DMS79 treated with DMSO at 0.1 percent for 48 hours (cell line): ENCODE data around the gene ZC3H13.

Experiments used
- DNase-seq: peaks from one replicate; lab custom pipeline; 2025; lab: John Stamatoyannopoulos, UW

Gene ZC3H13, protein sequence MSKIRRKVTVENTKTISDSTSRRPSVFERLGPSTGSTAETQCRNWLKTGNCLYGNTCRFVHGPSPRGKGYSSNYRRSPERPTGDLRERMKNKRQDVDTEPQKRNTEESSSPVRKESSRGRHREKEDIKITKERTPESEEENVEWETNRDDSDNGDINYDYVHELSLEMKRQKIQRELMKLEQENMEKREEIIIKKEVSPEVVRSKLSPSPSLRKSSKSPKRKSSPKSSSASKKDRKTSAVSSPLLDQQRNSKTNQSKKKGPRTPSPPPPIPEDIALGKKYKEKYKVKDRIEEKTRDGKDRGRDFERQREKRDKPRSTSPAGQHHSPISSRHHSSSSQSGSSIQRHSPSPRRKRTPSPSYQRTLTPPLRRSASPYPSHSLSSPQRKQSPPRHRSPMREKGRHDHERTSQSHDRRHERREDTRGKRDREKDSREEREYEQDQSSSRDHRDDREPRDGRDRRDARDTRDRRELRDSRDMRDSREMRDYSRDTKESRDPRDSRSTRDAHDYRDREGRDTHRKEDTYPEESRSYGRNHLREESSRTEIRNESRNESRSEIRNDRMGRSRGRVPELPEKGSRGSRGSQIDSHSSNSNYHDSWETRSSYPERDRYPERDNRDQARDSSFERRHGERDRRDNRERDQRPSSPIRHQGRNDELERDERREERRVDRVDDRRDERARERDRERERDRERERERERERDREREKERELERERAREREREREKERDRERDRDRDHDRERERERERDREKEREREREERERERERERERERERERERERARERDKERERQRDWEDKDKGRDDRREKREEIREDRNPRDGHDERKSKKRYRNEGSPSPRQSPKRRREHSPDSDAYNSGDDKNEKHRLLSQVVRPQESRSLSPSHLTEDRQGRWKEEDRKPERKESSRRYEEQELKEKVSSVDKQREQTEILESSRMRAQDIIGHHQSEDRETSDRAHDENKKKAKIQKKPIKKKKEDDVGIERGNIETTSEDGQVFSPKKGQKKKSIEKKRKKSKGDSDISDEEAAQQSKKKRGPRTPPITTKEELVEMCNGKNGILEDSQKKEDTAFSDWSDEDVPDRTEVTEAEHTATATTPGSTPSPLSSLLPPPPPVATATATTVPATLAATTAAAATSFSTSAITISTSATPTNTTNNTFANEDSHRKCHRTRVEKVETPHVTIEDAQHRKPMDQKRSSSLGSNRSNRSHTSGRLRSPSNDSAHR (N-terminal part only)

DNA sequence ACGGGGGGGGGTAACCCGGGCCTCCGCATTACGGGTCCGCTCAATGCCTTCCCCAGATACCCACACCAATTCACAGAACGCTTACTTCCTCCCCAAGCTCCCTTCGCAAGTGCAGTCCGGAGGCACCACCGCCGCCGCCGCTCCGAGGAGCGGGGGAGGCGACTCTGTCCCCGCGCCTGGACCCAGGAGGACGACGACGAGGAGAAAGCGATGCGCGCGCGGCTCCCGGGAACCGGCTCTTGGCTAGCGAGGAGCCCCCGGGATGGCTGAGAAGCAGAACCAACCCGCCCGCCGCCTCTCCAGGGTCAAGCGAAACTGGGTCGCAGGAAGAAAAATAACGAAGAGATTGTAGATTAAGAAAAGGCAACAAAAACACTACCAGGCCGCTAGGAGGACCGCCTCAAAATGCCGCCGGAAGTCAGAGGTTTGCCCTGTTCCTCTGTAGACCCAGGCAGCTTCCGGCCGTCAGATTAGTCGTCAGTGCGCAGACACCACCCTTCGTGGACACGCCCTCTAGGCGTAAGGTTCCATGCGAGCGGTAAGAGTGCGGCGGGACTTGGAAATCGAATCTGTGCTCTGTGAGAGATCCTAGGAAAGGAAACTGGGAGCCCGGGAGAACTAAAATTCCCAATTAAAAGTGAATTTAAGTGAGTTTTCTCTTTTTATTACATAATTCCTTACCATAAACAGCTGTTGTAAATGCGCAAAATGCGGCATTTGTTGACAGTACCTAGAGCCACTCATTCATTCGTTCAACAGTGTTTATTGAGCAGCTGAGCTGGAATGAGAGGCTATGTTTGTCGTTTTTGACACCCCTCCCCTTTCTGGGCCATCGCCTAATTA, at the start of gene ZC3H13:
Gene ZC3H13, minus strand, starts transcription at position 428 of the 843 bp plus-strand sequence. CDS start 7,239 bp downstream, outside the sequence.
- DNase-seq: peak; percentile 85

DNA sequence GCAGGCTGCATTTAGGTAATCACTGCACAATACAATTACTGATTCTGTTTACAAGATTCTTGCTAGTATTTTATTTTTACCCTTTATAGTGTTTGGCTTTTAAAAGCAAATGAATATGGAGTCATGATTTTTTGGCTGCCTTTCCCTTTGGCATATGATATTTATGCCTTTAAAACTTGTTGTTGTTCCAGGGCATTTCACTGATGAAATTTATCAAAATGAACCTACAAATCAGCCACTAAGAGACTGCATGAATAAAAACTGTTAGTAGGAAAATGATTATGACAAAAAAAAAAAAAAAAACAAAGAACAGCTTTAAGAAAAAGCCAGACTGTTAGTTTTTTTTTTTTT, 49.7 kb upstream of the ZC3H13 start:
- DNase-seq: no peak

DNA sequence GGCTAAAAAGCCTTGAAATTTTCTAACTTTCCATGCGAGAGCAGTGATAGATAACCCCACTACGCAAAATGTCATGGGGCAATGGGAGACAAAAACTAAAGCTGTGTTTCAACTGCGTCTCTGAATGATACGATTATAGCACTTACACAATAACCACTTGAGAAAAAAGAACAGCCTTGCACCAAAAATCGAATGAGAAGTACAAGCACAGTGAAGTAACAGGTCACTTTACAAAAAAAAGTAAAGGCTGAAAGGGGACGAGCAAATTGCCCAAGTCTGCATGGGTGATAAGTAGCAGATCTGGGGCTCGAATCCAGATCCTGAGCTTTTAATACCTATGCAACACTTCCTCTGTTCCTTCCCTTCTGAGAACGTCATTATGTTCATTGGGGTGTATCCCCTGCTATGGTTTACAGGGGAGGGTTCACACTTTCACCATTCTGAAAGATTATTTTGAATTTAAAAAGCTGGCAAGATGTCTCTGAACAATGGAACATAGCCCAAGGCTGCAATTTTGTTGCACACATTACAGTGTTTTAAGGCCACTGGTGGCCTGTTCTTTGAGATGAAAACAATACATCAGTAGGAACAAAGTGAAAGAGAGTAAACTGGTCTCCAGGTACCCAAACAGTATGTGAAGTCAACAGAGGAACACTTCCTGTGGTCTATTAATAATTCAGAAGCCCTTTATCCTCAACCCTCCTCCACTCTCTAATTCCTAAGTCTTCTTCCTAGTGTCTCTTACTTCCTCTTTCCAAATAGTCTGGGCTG, 49.1 kb upstream of the ZC3H13 start:
- no peak for DNase-seq

DNA sequence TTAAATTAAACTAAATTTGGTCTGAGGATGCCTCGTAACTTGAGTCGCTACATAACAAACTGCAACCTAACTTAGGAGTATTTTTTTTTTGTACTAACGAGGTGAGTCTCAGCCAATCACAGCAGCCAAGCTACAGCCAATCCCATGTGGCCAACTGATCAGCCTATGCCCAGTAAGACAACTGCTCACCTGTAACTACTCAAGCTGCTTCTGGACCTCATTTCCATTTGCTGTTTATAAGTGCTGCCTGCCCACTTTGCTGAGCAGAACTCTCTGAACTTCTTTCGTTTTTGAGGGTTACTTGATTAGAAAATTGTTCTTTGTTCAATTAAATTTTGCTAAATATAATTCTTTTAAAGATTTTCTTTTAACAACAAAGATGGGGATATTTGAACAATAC, 48.5 kb upstream of the ZC3H13 start:
- DNase-seq: no peak

DNA sequence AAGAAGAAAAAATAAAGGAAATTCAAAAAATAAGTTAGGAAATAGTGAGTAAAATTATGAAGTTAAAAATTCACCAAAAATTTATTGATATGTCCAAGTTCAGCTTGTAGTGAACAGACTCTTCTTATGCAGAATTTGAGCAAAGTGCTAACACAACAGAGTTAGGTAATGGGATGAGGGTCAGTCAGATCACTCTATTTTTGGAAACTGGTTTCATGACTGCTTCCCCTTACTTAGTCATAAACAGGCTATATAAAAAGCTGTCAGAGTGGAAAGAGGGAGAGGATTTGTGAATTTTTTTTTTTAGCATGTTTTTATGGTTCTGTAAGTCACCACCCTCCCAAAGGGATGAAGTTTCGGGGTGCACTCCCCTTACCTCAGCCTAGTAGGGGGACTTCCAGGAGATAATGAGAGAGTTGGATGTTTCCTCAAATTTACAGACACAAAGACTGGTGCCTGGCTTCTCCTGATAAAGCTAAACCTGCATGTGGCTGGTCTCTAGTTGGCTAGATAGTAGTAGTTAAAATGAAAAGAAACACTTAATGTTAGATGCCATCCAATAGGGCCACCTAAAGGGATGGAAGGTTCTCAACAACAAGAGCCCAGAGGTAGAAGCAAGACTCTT, 47.8 kb upstream of the ZC3H13 start:
- DNase-seq: no peak

DNA sequence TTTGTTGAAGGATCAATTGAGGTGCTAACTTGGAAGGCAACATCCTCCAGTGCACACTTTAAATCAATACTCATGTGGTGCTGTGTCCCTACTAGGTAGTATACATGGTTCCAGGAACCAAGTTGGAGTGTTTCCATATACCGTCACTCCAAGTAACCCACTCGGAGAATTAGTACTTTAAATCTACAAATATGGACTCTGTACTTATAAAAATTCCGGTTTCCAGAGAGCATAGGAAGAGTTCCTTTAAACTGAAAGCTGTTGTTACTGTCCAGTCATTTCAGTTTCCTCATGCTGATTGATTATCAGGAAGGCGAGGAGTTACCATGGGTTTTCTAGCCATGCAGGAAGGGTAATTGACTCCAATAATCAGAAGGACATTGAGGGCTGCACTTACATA, 45.1 kb upstream of the ZC3H13 start:
- DNase-seq: no peak

DNA sequence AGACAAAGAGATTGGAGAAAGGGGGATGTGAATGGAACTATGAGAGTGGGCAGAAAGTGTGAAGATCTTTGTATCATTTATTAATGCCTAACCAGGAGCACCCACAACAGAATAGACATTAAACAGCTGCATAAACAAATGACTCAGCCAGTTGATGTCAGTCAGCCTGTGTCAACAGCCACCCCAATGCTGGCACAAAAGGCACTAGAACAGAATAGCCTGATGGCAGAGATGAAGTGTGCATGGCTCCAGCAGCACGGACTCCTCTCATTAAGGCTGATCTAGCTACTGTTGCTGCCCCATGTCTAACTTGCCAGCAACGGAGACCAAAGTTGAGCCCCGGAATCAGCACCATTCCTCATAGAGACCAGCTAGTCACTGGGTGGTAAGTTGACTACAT, 44.5 kb upstream of the ZC3H13 start:
- DNase-seq: no peak

DNA sequence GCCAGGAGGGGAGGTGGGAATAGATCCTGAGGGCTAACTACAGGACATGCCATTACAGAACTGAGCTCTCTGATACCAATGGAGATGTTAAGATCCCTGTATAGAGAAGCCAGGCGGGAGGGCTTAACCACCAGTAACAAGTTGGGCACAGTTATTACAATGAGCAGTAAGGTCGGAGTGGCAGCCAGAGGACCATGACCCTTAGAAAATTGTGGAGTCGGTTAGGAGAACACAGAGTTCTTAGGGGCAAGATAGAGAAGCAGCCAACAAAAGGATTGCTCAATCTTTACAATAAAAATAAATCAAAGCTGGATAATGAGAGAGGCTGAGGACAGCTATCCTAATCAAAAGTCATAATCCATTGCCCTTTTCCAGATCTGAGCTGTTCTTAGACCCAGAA, 41.9 kb upstream of the ZC3H13 start:
- no peak for DNase-seq

DNA sequence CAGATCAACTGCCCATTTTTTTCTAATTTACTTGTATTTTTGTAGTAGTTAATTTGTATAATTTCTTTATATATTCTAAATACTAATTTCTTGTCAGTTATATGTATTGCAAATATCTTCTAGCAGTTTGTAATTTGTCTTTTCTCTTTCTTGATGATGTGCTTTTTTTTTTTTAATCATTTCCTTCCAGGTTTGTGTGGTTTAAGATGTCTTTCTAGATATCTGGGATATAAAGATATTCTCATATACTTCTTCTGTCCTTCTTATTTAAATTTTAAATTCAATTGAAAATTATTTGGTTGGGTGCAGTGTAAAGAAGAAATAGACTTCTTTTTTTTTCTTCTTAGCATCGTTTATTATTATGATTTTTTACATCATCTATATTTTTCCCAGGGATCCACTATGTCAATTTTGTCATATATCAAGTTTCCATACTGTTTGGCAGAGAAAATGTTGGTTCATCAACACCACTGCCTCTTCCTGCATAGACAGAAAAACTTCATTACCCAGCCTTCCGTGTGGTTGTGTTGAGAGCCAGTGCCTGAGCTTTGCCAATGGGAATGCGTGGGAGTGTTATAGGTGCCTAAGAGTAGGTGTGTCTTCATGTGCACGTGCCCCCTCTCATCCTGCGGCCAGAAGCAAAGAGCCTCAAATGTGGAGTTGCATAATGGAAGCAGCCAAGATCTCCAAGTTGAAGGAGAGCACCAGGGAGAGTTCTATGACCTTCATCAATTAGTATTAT, 36.4 kb upstream of the ZC3H13 start:
- no peak for DNase-seq

DNA sequence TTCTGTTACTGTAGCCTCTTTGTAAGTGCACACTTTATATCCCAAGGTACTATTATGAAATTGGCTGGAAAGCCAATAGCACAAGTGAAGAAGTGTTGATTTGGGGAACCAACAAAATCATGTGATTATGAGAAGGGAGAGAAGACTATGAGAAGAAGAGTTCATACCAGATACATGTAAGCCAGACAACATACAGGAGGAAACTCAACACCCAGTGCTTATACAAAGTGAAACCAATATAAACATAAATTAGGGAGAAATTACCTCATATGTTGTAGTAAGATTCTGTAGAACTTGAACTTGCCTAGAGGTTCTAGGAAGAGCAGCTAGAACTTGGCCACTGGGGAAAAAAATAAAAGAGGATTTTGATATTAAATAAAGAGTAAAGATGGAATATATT, 34.9 kb upstream of the ZC3H13 start:
- no peak for DNase-seq

DNA sequence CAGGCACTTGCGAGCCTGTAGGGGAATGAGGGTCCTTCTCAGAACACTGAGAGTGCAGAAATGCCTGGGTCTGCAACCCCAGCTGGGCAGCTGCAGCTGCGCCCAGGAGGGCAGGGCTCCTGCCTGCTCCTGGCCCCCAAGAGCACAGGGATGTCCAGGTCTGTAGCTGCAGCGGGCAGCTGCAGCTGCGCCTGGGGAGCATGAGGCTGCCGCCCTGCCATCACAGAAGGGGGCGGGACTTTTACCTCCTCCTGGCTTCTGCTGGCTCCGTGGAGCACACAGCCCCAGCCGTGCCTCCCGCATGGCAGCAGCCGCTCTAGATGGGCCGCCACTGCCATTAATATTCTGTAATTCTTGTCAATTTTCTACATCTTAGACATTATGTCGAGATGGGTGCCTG, 34.4 kb upstream of the ZC3H13 start:
- DNase-seq: no peak

DNA sequence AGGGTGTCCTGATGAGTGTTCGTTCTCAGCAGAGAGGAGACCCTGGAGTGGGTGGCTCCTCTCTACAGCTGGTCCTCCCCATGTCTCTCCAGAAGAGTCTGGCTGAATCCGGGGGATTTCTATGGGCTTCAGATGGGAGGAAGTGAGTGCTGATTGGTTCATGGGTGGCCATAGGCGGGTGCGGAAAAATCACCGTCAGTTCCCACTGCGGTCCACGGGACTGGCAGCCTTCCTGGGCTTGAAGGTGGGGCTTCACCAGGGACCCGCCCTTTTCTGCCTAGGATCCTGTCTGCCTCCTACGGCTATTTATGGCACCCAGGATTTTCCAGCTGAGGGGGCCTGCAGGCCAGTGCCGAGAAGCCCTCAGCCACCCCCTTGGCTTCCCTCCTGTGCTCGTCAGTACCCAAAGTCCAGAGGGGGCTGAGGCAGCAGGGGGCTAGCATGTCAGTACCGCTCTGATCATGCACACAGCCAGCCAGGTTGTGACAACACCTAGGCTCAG, 33.9 kb upstream of the ZC3H13 start:
- no peak for DNase-seq

DNA sequence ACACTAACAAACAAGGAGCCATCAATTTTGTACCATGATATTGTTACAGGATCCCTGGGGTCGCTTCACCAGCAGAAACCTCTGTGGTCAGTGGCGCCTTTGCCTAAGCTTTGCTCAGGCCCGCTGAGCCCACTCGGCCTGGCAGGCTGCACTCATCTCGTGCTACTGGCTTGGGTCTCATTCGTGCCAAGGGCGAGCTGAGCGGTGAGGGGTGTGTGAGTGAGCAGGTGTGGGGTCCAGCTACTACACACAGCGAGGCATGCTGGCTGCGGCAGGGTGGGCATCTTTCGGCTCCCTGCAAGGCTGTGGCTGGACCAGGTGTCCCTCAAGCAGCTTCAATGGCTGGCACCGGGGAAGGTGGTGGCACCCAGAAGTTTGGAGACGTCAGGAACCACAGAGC, 33.2 kb upstream of the ZC3H13 start:
- DNase-seq: no peak

DNA sequence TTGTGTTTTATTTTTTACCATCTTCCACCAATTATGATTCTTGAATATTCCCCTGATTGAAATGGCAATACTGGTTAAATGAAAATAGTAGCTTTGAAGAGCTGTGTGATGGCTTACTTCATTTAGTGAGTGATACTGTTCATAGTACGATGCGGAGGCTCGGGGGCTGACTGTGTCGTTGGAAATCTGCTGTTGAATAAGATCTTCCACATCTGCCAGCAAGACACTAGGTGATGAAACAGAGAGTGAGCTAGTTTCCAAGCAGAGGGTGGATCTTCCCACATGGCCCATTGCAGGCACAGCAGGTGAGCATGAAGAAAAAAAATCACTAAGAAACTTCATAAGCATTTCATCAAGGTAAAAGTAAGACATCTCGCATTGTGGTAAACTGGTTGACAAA, 29.8 kb upstream of the ZC3H13 start:
- no peak for DNase-seq

DNA sequence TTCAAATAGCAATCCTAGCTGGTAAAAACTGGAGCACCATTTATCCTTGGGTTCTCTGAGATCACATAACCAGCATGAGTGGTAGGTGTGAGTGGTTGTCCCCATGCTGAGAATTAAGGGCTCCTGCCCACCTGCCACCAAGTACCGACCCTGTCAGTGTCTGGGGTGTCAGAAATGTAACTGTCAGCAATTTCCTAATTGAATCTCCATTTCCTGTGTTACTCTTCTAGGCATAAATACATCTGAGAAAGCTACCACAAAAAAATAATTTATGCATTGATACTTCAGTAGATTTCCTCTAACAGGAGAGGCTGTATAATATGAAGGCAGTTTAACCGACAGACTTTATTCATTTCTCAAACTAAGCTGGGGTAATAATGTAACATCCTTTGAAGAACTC, 27.2 kb upstream of the ZC3H13 start:
- no peak for DNase-seq

DNA sequence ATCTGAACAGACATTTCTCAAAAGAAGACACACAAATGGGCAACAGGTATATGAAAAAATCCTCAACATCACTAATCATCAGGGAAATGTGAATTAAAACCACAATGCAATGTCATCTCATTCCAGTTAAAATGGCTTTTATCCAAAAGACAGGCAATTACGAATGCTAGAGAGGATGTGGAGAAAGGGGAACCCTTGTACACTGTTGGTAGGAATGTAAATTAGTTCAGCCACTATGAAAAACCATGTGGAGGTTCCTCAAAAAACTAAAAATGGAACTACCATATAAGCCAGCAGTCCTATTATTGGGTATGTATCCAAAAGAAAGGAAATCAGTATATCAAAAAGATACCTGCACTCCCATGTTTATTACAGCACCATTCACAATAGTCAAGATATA, 24.7 kb upstream of the ZC3H13 start:
- no peak for DNase-seq

DNA sequence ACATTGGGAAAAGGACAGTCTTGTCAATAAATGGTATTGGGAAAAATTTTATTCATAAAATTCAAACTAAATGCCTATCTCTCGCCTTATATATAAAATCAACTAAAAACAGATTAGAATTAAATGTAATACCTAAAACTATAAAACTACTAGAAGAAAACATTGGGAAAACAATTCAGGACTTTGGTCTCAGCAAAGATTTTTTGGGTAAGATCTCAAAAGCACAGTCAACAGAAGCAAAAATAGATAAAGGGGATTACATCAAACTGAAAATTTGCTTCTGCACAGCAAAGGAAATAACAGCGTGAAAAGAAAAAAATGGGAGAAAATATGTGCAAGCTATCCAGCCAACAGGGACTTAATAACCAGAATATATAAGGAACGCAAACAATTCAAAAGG, 24.3 kb upstream of the ZC3H13 start:
- DNase-seq: no peak

DNA sequence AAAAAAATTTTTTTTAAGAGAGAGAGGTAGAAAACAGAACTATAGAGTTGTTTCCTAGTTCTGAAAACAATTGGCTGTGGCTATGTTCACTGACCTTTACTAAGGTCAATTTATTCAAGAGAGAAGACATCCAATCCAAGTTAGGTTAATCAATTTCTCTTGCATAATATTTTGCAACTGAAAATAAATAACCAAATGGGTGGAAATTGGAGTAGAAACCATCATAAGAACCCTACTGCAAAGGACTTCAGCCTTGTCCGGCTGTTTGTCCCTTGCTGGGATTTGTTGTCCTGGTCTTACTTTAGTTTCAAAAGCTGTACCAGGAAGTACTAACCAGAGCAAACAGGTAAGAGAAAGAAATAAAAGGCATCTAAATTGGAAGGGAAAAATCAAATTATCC, 23.3 kb upstream of the ZC3H13 start:
- DNase-seq: no peak

DNA sequence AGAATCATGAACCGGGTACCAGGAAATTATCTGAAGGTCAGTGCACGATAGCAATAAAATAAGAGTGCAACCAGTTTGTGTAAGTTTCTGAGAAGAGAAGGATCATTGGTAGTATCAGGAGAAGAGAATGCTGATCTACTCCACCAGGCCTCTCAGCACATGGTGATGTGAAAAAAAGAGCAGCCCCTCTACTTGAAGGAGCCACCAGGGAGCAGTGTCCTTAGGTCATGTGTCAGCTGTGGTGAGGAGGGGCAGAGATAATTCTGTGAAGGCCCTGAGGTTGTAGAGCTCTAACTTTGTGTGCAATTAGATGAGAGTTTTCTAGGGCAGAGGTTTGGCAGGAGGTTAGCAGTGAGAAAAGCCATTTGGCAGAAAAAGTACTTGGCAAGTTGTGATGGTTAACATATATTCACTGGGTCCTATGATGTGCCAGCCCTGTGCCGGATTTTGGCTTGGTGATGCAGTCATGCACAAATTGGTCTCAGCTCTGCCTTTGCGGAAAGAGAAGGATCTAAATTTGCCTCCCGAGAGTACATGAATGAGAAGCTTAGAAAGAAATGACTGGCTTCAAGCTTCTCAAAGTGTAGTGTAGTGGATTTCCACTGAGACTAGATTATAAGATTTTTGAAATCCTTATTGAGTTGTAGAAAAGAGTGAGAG, 19.2 kb upstream of the ZC3H13 start:
- no peak for DNase-seq
